H1 (cell line): ENCODE results near the gene RCC2.

Source experiments
- CEBPB ChIP-seq: IDR thresholded peaks from 2 replicates; pipeline ENCODE4 v1.6.1; 2012; ENCODE audit warnings: low read depth, low read length
- CTCF ChIP-seq, 3 experiments: IDR thresholded peaks; 1 replicate in 2 of 3; 2 replicates in 1 of 3; pipeline versions ENCODE4 v1.5.1 to v1.6.1; 2011; ENCODE audit warnings: low read length in 3 of 3, mild to moderate bottlenecking in 3 of 3, inconsistent platforms in 2 of 3, low read depth in 1 of 3, moderate library complexity in 1 of 3; ENCODE audit not compliant: insufficient read depth in 1 of 3; ENCODE audit errors: control extremely low read depth in 1 of 3
- E2F6 ChIP-seq: IDR thresholded peaks from 2 replicates; pipeline ENCODE4 v1.6.1; 2012; ENCODE audit warnings: inconsistent platforms
- EZH2 ChIP-seq: fragments of 200-600 bp; sonication (generic); IDR thresholded peaks from 2 replicates; pipeline ENCODE4 v1.7.1; 2012; ENCODE audit warnings: low read depth, mild to moderate bottlenecking, moderate library complexity, low read length, inconsistent platforms; ENCODE audit not compliant: severe bottlenecking
- JUND ChIP-seq: IDR thresholded peaks from 2 replicates; pipeline ENCODE4 v1.6.1; 2011; ENCODE audit warnings: mild to moderate bottlenecking, improper control_type of control experiment, low read length
- MAX ChIP-seq: IDR thresholded peaks from 2 replicates; pipeline ENCODE4 v1.6.1; 2012; ENCODE audit warnings: inconsistent platforms
- RAD21 ChIP-seq, 2 experiments: IDR thresholded peaks in 1 of 2; conservative IDR thresholded peaks in 1 of 2; 2 replicates each; pipeline ENCODE4 v1.6.1; 2011; ENCODE audit warnings: low read depth in 2 of 2, low read length in 2 of 2, improper control_type of control experiment in 1 of 2, inconsistent platforms in 1 of 2, mild to moderate bottlenecking in 1 of 2, moderate library complexity in 1 of 2
- RBBP5 ChIP-seq: IDR thresholded peaks from 2 replicates; pipeline ENCODE4 v1.7.1; 2012; ENCODE audit warnings: low read depth, mild to moderate bottlenecking, inconsistent platforms, low read length, moderate library complexity, borderline replicate concordance
- SUZ12 ChIP-seq: fragments of 200-600 bp; sonication (generic); IDR thresholded peaks from 2 replicates; pipeline ENCODE4 v1.6.1; 2012; ENCODE audit warnings: mild to moderate bottlenecking, inconsistent platforms, low read length, moderate library complexity, mixed read lengths
- TAF1 ChIP-seq: IDR thresholded peaks from 2 replicates; pipeline ENCODE4 v1.6.1; 2011; ENCODE audit warnings: mild to moderate bottlenecking, low read depth, low read length
- TEAD4 ChIP-seq: IDR thresholded peaks from 2 replicates; pipeline ENCODE4 v1.6.1; 2012; ENCODE audit warnings: low read depth, low read length, inconsistent platforms, mixed read lengths
- YY1 ChIP-seq: IDR thresholded peaks from 2 replicates; pipeline ENCODE4 v1.6.1; 2011; ENCODE audit warnings: low read depth, mild to moderate bottlenecking, low read length

GRCh38 chr1:17465228-17465627 is 25.8 kb upstream of the RCC2 start:
- TF ChIP-seq YY1 (no peak), RBBP5 (no peak), CEBPB (no peak), RAD21 (IDR thresholded peaks at IDR 0.05 in 1 of 2, conservative IDR thresholded peaks at IDR 0.05 in 1 of 2; ENCODE audit: low read depth in 2 of 2, low read length in 2 of 2) (no peak), SUZ12 (no peak), CTCF (IDR thresholded peaks at IDR 0.05; ENCODE audit: control extremely low read depth in 1 of 3, insufficient read depth in 1 of 3, low read depth in 1 of 3, low read length in 3 of 3) (no peak), JUND (no peak), MAX (no peak), TAF1 (no peak), EZH2 (no peak), TEAD4 (no peak), E2F6 (no peak)
